H1 (cell line): ENCODE results near the gene TCEA2. TPM values are rescaled to one million over a fixed set of nuclear protein-coding genes. Genes with fewer than 3 reads are reported as not detected.

Source experiments
- CTCF ChIA-PET: fragments of 300-600 bp; sonication (Branson Sonifier 250); formaldehyde crosslinking; loops from one replicate; lab custom pipeline; 2021; ENCODE audit not compliant: partially characterized antibody; lab: Charles Lee
- POLR2A ChIA-PET: fragments of 300-600 bp; sonication (Branson Sonifier 250); formaldehyde crosslinking; loops from one replicate; lab custom pipeline; 2021; ENCODE audit warnings: inconsistent platforms; ENCODE audit not compliant: partially characterized antibody; lab: Charles Lee
- DNase-seq, 2 experiments: peaks; one replicate each; pipeline versions ENCODE4 v3.0.0 to v3.0.0-alpha.2; 2010 to 2022; ENCODE audit warnings: low spot score in 2 of 2, low read depth in 1 of 2, mixed read lengths in 1 of 2
- FAIRE-seq: peaks from 2 replicates; lab custom pipeline; 2011; peaks lifted over from hg19 to GRCh38; lab: Jason Lieb, UNC
- H2AFZ ChIP-seq: 2 replicates; pipeline ENCODE4 v1.8.1; 2012; ENCODE audit warnings: low read length, inconsistent platforms
- H2AK5ac ChIP-seq: 2 replicates; pipeline ENCODE4 v1.6.1; 2013; ENCODE audit warnings: low read depth, low read length
- H2BK120ac ChIP-seq: replicated peaks from 2 replicates; pipeline ENCODE3; 2013; ENCODE audit warnings: low read depth, low read length, inconsistent platforms
- H2BK12ac ChIP-seq: 2 replicates; pipeline ENCODE4 v1.6.1; 2013; ENCODE audit warnings: low read depth, low read length
- H2BK15ac ChIP-seq: 2 replicates; pipeline ENCODE4 v1.6.1; 2013; ENCODE audit warnings: low read length
- H2BK20ac ChIP-seq: 2 replicates; pipeline ENCODE4 v1.6.1; 2013; ENCODE audit warnings: low read length
- H2BK5ac ChIP-seq: 2 replicates; pipeline ENCODE4 v1.6.1; 2013; ENCODE audit warnings: low read depth, low read length
- H3K14ac ChIP-seq: 2 replicates; pipeline ENCODE4 v1.6.1; 2013; ENCODE audit warnings: inconsistent platforms; ENCODE audit not compliant: insufficient read length
- H3K18ac ChIP-seq: 2 replicates; pipeline ENCODE4 v1.6.1; 2013; ENCODE audit warnings: low read length; ENCODE audit errors: extremely low read depth
- H3K23ac ChIP-seq: 2 replicates; pipeline ENCODE4 v1.6.1; 2013; ENCODE audit warnings: inconsistent platforms; ENCODE audit not compliant: insufficient read length
- H3K23me2 ChIP-seq: 2 replicates; pipeline ENCODE4 v1.6.1; 2013; ENCODE audit warnings: low read depth, low read length
- H3K27ac ChIP-seq: 2 replicates; pipeline ENCODE4 v1.6.1; 2011; ENCODE audit warnings: low read depth, low read length, inconsistent platforms
- H3K27me3 ChIP-seq, 4 experiments: replicated peaks in 1 of 4; 1 replicate in 1 of 4; 2 replicates in 3 of 4; pipeline versions ENCODE4 v1.6.1 to v1.8.1; 2011 to 2013; ENCODE audit warnings: low read length in 3 of 4, mild to moderate bottlenecking in 3 of 4, inconsistent platforms in 2 of 4, mixed read lengths in 2 of 4, moderate library complexity in 1 of 4; ENCODE audit not compliant: control insufficient read depth in 3 of 4, insufficient read depth in 3 of 4; ENCODE audit errors: extremely low read depth in 1 of 4
- H3K36me3 ChIP-seq, 4 experiments: 2 replicates each; pipeline versions ENCODE4 v1.6.1 to v1.8.1; 2011 to 2013; ENCODE audit warnings: mild to moderate bottlenecking in 4 of 4, low read length in 3 of 4, moderate library complexity in 2 of 4, control low read depth in 1 of 4, inconsistent platforms in 1 of 4; ENCODE audit not compliant: insufficient read depth in 4 of 4, control insufficient read depth in 2 of 4
- H3K4ac ChIP-seq: replicated peaks from 2 replicates; pipeline ENCODE3; 2013; ENCODE audit warnings: low read length, low read depth, mixed read lengths, inconsistent platforms; ENCODE audit not compliant: insufficient read length
- H3K4me1 ChIP-seq, 4 experiments: replicated peaks in 1 of 4; 1 replicate in 1 of 4; 2 replicates in 3 of 4; pipeline versions ENCODE4 v1.6.1 to v1.8.1; 2011 to 2013; ENCODE audit warnings: low read length in 3 of 4, inconsistent platforms in 2 of 4, mixed read lengths in 1 of 4; ENCODE audit not compliant: insufficient read depth in 4 of 4, control insufficient read depth in 3 of 4
- H3K4me2 ChIP-seq, 2 experiments: 2 replicates each; pipeline versions ENCODE4 v1.6.1 to v1.8.1; 2011 to 2013; ENCODE audit warnings: low read depth in 2 of 2, low read length in 2 of 2, control low read depth in 1 of 2, inconsistent platforms in 1 of 2, mild to moderate bottlenecking in 1 of 2; ENCODE audit not compliant: insufficient read depth in 1 of 2
- H3K4me3 ChIP-seq, 4 experiments: fragments of 200-600, 300-600 bp in 1 of 4; sonication (generic), shearing (Covaris generic), sonication (Bioruptor Twin) in 1 of 4; 2 replicates each; pipeline versions ENCODE4 v1.5.1 to v1.8.1; 2011 to 2016; ENCODE audit warnings: low read length in 4 of 4, low read depth in 3 of 4, control low read depth in 2 of 4, inconsistent platforms in 2 of 4, mild to moderate bottlenecking in 2 of 4, mixed read lengths in 1 of 4, moderate library complexity in 1 of 4; ENCODE audit not compliant: insufficient read depth in 2 of 4; ENCODE audit errors: extremely low read depth in 1 of 4
- H3K56ac ChIP-seq: replicated peaks from 2 replicates; pipeline ENCODE3; 2013; ENCODE audit warnings: low read depth, mild to moderate bottlenecking, mixed read lengths, low read length, inconsistent platforms; ENCODE audit not compliant: insufficient read length
- H3K79me1 ChIP-seq: 2 replicates; pipeline ENCODE4 v1.6.1; 2013; ENCODE audit warnings: low read depth, low read length, control low read depth
- H3K79me2 ChIP-seq, 2 experiments: 2 replicates each; pipeline versions ENCODE4 v1.6.1 to v1.8.1; 2012 to 2013; ENCODE audit warnings: low read length in 2 of 2, mild to moderate bottlenecking in 2 of 2, inconsistent platforms in 1 of 2; ENCODE audit not compliant: insufficient read depth in 2 of 2, control insufficient read depth in 1 of 2
- H3K9ac ChIP-seq, 4 experiments: replicated peaks in 1 of 4; 1 replicate in 1 of 4; 2 replicates in 3 of 4; pipeline versions ENCODE4 v1.6.1 to v1.8.1; 2011 to 2013; ENCODE audit warnings: low read depth in 3 of 4, low read length in 3 of 4, control low read depth in 2 of 4, mild to moderate bottlenecking in 2 of 4, moderate library complexity in 2 of 4, inconsistent platforms in 1 of 4; ENCODE audit errors: extremely low read depth in 1 of 4
- H3K9me3 ChIP-seq, 2 experiments: 2 replicates each; pipeline versions ENCODE4 v1.6.1 to v1.8.1; 2012 to 2013; ENCODE audit warnings: mild to moderate bottlenecking in 2 of 2, moderate library complexity in 2 of 2, control low read depth in 1 of 2, inconsistent platforms in 1 of 2, low read depth in 1 of 2, low read length in 1 of 2, mixed read lengths in 1 of 2; ENCODE audit not compliant: insufficient read depth in 2 of 2
- H4K20me1 ChIP-seq, 2 experiments: replicated peaks in 1 of 2; 2 replicates each; pipeline versions ENCODE3 to v1.8.1; 2011 to 2013; ENCODE audit warnings: inconsistent platforms in 2 of 2, low read length in 2 of 2, mild to moderate bottlenecking in 1 of 2; ENCODE audit not compliant: insufficient read depth in 2 of 2, control insufficient read depth in 1 of 2
- H4K5ac ChIP-seq: 2 replicates; pipeline ENCODE4 v1.6.1; 2013; ENCODE audit warnings: low read length, low read depth, mixed read lengths, inconsistent platforms; ENCODE audit not compliant: insufficient read length
- H4K8ac ChIP-seq: 2 replicates; pipeline ENCODE4 v1.8.0; 2013; ENCODE audit warnings: mild to moderate bottlenecking, moderate library complexity, low read length, inconsistent platforms; ENCODE audit not compliant: insufficient read depth; ENCODE audit errors: extremely low read depth
- H4K91ac ChIP-seq: replicated peaks from 2 replicates; pipeline ENCODE3; 2013; ENCODE audit warnings: low read length, mixed read lengths, inconsistent platforms; ENCODE audit not compliant: insufficient read length
- CBX8 ChIP-seq: fragments of 300-800, 300-1000 bp; sonication (generic); IDR thresholded peaks from 2 replicates; pipeline ENCODE4 v1.7.1; 2016; ENCODE audit warnings: low read depth, low read length, borderline replicate concordance
- SIN3A ChIP-seq, 2 experiments: IDR thresholded peaks in 1 of 2; conservative IDR thresholded peaks in 1 of 2; 2 replicates each; pipeline ENCODE4 v1.6.1; 2011 to 2012; ENCODE audit warnings: low read length in 2 of 2, improper control_type of control experiment in 1 of 2, low read depth in 1 of 2, mild to moderate bottlenecking in 1 of 2
- TAF1 ChIP-seq: IDR thresholded peaks from 2 replicates; pipeline ENCODE4 v1.6.1; 2011; ENCODE audit warnings: mild to moderate bottlenecking, low read depth, low read length
- WGBS, 2 experiments: shearing (Covaris generic) in 1 of 2; methylation state at CpG; one replicate each; pipeline versions ENCODE4 v1.1.6 to v1.1.7; 2013 to 2015; ENCODE audit warnings: low lambda C conversion rate in 2 of 2, mixed read lengths in 2 of 2, inconsistent platforms in 1 of 2, low coverage in 1 of 2, missing lambda C conversion rate in 1 of 2; ENCODE audit not compliant: insufficient replicate concordance in 2 of 2, insufficient coverage in 1 of 2, insufficient read length in 1 of 2; ENCODE audit errors: extremely low coverage in 1 of 2, missing lambda C conversion rate in 1 of 2; 5-methylcytosine and 5-hydroxymethylcytosine counted together
- polyA plus RNA-seq, 7 experiments: library from polyadenylated mRNA; depleted of rRNA in 3 of 7; stranded (reverse) in 5 of 7; unstranded in 2 of 7; fragments of >200 nt in 5 of 7; fragments of 200-250 nt in 2 of 7; gene quantifications; 1 replicate in 5 of 7; 2 replicates in 1 of 7; 4 replicates in 1 of 7; pipeline versions ENCODE4 v1.2.1 to v1.2.3, GENCODE V29; 2011 to 2013; ENCODE audit warnings: missing spikeins in 2 of 7, mixed read lengths in 2 of 7
- total RNA-seq: library from RNA; stranded (reverse); fragmentation: NEBNext Ultra II Directional; extraction: Animal tissue kit (Norgen Biotek cat#: 25700); gene quantifications from 2 replicates; pipeline ENCODE4 v1.2.1, GENCODE V29; 2021

The TCEA2 gene
- total and polyA plus RNA-seq, 2 of the 8 experiments (the other 6 are each of a cell fraction or from before 2014, with no cell fraction given) = 41.4 to 42.3 TPM

- Histone ChIP-seq H2BK5ac (no peak overlapping the region), H4K8ac (peak overlapping the region; percentile 31; the same call in 1 of the 2 replicates), H3K36me3 (no peaks in the 10 kb centered on the region), H3K14ac (no peak overlapping the region), H3K4me1 (peaks cover 0 to 24% (median 13%) of the 10 kb centered on the region in 4 experiments; a peak in 6 of 7 replicates), H3K4me2 (peak overlapping the region; percentile 88 to 98), H4K20me1 (peaks cover 1 to 2% of the 10 kb centered on the region in 2 experiments), H2BK120ac (no peak overlapping the region), H3K27me3 (peaks cover 6 to 57% (median 42%) of the 10 kb centered on the region in 4 experiments), H2AFZ (0 out of 2 replicates have a peak overlapping the region, but pooled peaks have one; percentile 14), H2BK20ac (no peak overlapping the region), H3K27ac (no peak overlapping the region), H3K56ac (no peak overlapping the region), H3K9me3 (no peaks in the 10 kb centered on the region), H3K79me1 (no peaks in the 10 kb centered on the region), H3K18ac (no peak overlapping the region), H3K23me2 (peaks cover 17% of the 10 kb centered on the region; the same call in 1 of the 2 replicates), H3K9ac (no peak overlapping the region), H3K79me2 (no peaks in the 10 kb centered on the region), H3K23ac (no peak overlapping the region), H2BK12ac (no peak overlapping the region), H3K4ac (no peak overlapping the region), H2BK15ac (no peak overlapping the region), H4K5ac (no peak overlapping the region), H2AK5ac (no peak overlapping the region), H3K4me3 (peak overlapping the region; percentile 42 to 73 (median 52)), H4K91ac (no peak overlapping the region)
- CTCF ChIA-PET = interaction anchor here (0.8 to 13.0 kb wide), 14 partner anchors 8 to 138 kb away, joined by 3 to 144 read pairs (median 6); partner anchors contain the start of genes PRPF6, SOX18 and TCEA2
- FAIRE-seq (no peak), DNase-seq (peak in 1 of 2 experiments; percentile 75)
- POLR2A ChIA-PET = interaction anchor here (0.7 to 1.4 kb wide), 5 partner anchors 15 to 98 kb away, joined by 3 to 5 read pairs (median 3); partner anchors contain the start of gene TCEA2
- 11% methylated on average over 23 of the region's 23 CpGs; no CpG with 5 or more reads in 1 of the 2 experiments for WGBS, 2 experiments
- TF ChIP-seq SIN3A (conservative IDR thresholded peaks at IDR 0.05 in 1 of 2, IDR thresholded peaks at IDR 0.05 in 1 of 2; ENCODE audit: low read depth in 1 of 2, low read length in 2 of 2) (0 out of 4 replicates have a peak, but pooled peaks of 1 of the 2 experiments have one; percentile 47), CBX8 (no peak), TAF1 (0 out of 2 replicates have a peak, but pooled peaks have one; percentile 19)
These were observed 21.7 kb downstream of the TCEA2 start for GRCh38 chr20:64084685-64085152.
